B cell (primary cell): Measurements from ENCODE around the gene KRT33A.

Experiments
- CTCF ChIP-seq: fragments of 200-600 bp; IDR thresholded peaks from one replicate; pipeline ENCODE4 v1.8.0; 2022; ENCODE audit warnings: antibody characterized with exemption, mild to moderate bottlenecking
- EZH2 ChIP-seq: IDR thresholded peaks from 2 replicates; pipeline ENCODE4 v1.6.1; 2012; ENCODE audit warnings: borderline replicate concordance, low read depth, mild to moderate bottlenecking, moderate library complexity, low read length; ENCODE audit not compliant: insufficient read depth, poor library complexity, severe bottlenecking

- TF ChIP-seq EZH2 (no peak), CTCF (no peak)
Observed at GRCh38 chr17:41395611-41396010, 45.0 kb upstream of the KRT33A start.
